Dedifferentiated amniotic fluid mesenchymal stem cell (primary cell): ENCODE measurements around the gene PSMD2.
A peak's percentile ranks its signal among the peaks of the same experiment; 100 is the strongest.

Experiments
- DNase-seq: peaks from one replicate; pipeline ENCODE4 v3.0.0-alpha.2; 2016; ENCODE audit errors: extremely low spot score

Gene PSMD2

GRCh38 chr3:184282941-184283340 lies 16.1 kb upstream of the PSMD2 start:
- DNase-seq: no peak

- DNase-seq: no peak
Measured at GRCh38 chr3:184283681-184284080, 15.4 kb upstream of the PSMD2 start.

- peak; percentile 54 for DNase-seq
Measured at GRCh38 chr3:184284696-184285095, 14.3 kb upstream of the PSMD2 start.

- DNase-seq: peak; percentile 36
Measured at GRCh38 chr3:184289426-184289938, 9.6 kb upstream of the PSMD2 start.

GRCh38 chr3:184290331-184290730 lies 8.7 kb upstream of the PSMD2 start:
- DNase-seq: no peak

- no peak for DNase-seq
Measured at GRCh38 chr3:184291044-184291737, 7.8 kb upstream of the PSMD2 start.

GRCh38 chr3:184291738-184292445 lies 7.1 kb upstream of the PSMD2 start:
- no peak for DNase-seq

- no peak for DNase-seq
Measured at GRCh38 chr3:184295771-184296170, 3.3 kb upstream of the PSMD2 start.

- DNase-seq: no peak
Measured at GRCh38 chr3:184296616-184297015, 2.4 kb upstream of the PSMD2 start.

GRCh38 chr3:184299488-184300377 lies 692 bp downstream of the PSMD2 start:
- DNase-seq: peak; percentile 18

GRCh38 chr3:184300378-184300720 lies 1.3 kb downstream of the PSMD2 start:
- no peak for DNase-seq

- DNase-seq: no peak
Measured at GRCh38 chr3:184305577-184305976, 6.5 kb downstream of the PSMD2 start.

GRCh38 chr3:184306341-184306972 lies 7.4 kb downstream of the PSMD2 start:
- DNase-seq: no peak

- DNase-seq: no peak
Measured at GRCh38 chr3:184307915-184308314, 8.9 kb downstream of the PSMD2 start.

GRCh38 chr3:184308744-184309143 lies 9.7 kb downstream of the PSMD2 start:
- DNase-seq: no peak

GRCh38 chr3:184311633-184312032 lies 12.6 kb downstream of the PSMD2 start:
- no peak for DNase-seq

GRCh38 chr3:184314363-184314699 lies 15.3 kb downstream of the PSMD2 start, which contains the start of gene EIF4G1:
TSS of gene EIF4G1 (plus strand) at chr3:184314606. CDS start at chr3:184315797, 1,191 bp downstream.
- DNase-seq: peak; percentile 83

- DNase-seq: peak; percentile 58
Measured at GRCh38 chr3:184314700-184315542, 15.9 kb downstream of the PSMD2 start.

- DNase-seq: no peak
Measured at GRCh38 chr3:184315543-184315867, 16.5 kb downstream of the PSMD2 start.

- no peak for DNase-seq
Measured at GRCh38 chr3:184315871-184316661, 17.0 kb downstream of the PSMD2 start.
